Neural cell (in vitro differentiated cells): Measurements from ENCODE around the gene TCP10L. TPM values are rescaled to one million over a fixed set of nuclear protein-coding genes. Genes with fewer than 3 reads are reported as not detected.

ENCODE experiments used
- H2AFZ ChIP-seq: fragments of 200-600, 300-800 bp; sonication (generic), shearing (Covaris generic); 2 replicates; pipeline ENCODE4 v1.6.0; 2014; ENCODE audit warnings: low read depth, mild to moderate bottlenecking, antibody characterized with exemption, low read length, moderate library complexity
- H3F3A ChIP-seq: fragments of 200-600 bp; shearing (Covaris generic); 2 replicates; pipeline ENCODE4 v1.6.1; 2016; ENCODE audit warnings: mild to moderate bottlenecking, moderate library complexity, mixed read lengths, antibody characterized with exemption, low read length; ENCODE audit not compliant: insufficient read depth, poor library complexity, severe bottlenecking
- H3K27ac ChIP-seq: fragments of 200-600, 300-800 bp; sonication (generic), shearing (Covaris generic); 2 replicates; pipeline ENCODE4 v1.5.1; 2014; ENCODE audit warnings: mild to moderate bottlenecking, low read length, moderate library complexity
- H3K27me3 ChIP-seq: fragments of 300-800, 200-600 bp; sonication (generic), shearing (Covaris generic); 2 replicates; pipeline ENCODE4 v1.6.0; 2014; ENCODE audit warnings: mild to moderate bottlenecking, low read depth, low read length, moderate library complexity; ENCODE audit not compliant: insufficient read depth
- H3K36me3 ChIP-seq: fragments of 300-800, 200-600 bp; sonication (generic), shearing (Covaris generic); 2 replicates; pipeline ENCODE4 v1.5.1; 2014; ENCODE audit warnings: mild to moderate bottlenecking, antibody characterized with exemption, low read length, moderate library complexity; ENCODE audit not compliant: insufficient read depth
- H3K4me2 ChIP-seq: fragments of 300-800, 200-600 bp; sonication (generic), shearing (Covaris generic); 2 replicates; pipeline ENCODE4 v1.6.0; 2014; ENCODE audit warnings: mild to moderate bottlenecking, low read length
- H3K4me3 ChIP-seq: fragments of 300-800, 200-600 bp; sonication (generic), shearing (Covaris generic); 2 replicates; pipeline ENCODE4 v1.5.1; 2014; ENCODE audit warnings: mild to moderate bottlenecking, low read length, moderate library complexity
- H3K79me2 ChIP-seq: fragments of 200-600 bp; shearing (Covaris generic); replicated peaks from 2 replicates; pipeline ENCODE4 v1.6.0; 2014; ENCODE audit warnings: mild to moderate bottlenecking, low read length, moderate library complexity; ENCODE audit not compliant: insufficient read depth
- H3K9ac ChIP-seq: fragments of 300-800, 200-600 bp; sonication (generic), shearing (Covaris generic); 2 replicates; pipeline ENCODE4 v1.6.1; 2016; ENCODE audit warnings: mild to moderate bottlenecking, low read length, mixed read lengths
- H3K9me2 ChIP-seq: fragments of 200-600 bp; shearing (Covaris generic); 2 replicates; pipeline ENCODE4 v1.6.1; 2016; ENCODE audit warnings: mild to moderate bottlenecking, low read length, mixed read lengths; ENCODE audit not compliant: insufficient read depth
- H3K9me3 ChIP-seq: fragments of 200-600, 300-800 bp; sonication (generic), shearing (Covaris generic); 2 replicates; pipeline ENCODE4 v1.6.1; 2016; ENCODE audit warnings: mild to moderate bottlenecking, mixed run types, low read length, moderate library complexity, mixed read lengths
- H4K20me1 ChIP-seq: fragments of 200-600 bp; shearing (Covaris generic); 2 replicates; pipeline ENCODE4 v1.6.1; 2016; ENCODE audit warnings: mild to moderate bottlenecking, mixed run types; ENCODE audit not compliant: insufficient read depth
- CTCF ChIP-seq: fragments of 450-650 bp; IDR thresholded peaks from 2 replicates; pipeline ENCODE4 v1.5.1; 2014; ENCODE audit warnings: antibody characterized with exemption, mild to moderate bottlenecking, moderate library complexity; ENCODE audit not compliant: poor library complexity, severe bottlenecking
- EP300 ChIP-seq: fragments of 450-650 bp; conservative IDR thresholded peaks from 2 replicates; pipeline ENCODE4 v1.6.1; 2014; ENCODE audit warnings: antibody characterized with exemption, mild to moderate bottlenecking, moderate library complexity; ENCODE audit not compliant: poor library complexity, severe bottlenecking
- EZH2 ChIP-seq: fragments of 200-600, 300-800 bp; shearing (Covaris generic), sonication (generic); IDR thresholded peaks from 2 replicates; pipeline ENCODE4 v1.6.1; 2014; ENCODE audit warnings: antibody characterized with exemption, low read length, borderline replicate concordance, mild to moderate bottlenecking; ENCODE audit not compliant: insufficient read depth, poor library complexity, severe bottlenecking
- MXI1 ChIP-seq: fragments of 450-650 bp; conservative IDR thresholded peaks from 2 replicates; pipeline ENCODE4 v1.6.1; 2014; ENCODE audit warnings: antibody characterized with exemption, mild to moderate bottlenecking; ENCODE audit not compliant: poor library complexity, severe bottlenecking
- POLR2AphosphoS5 ChIP-seq: IDR thresholded peaks from 2 replicates; pipeline ENCODE4 v1.6.1; 2012
- RAD21 ChIP-seq: fragments of 450-650 bp; conservative IDR thresholded peaks from 2 replicates; pipeline ENCODE4 v1.6.1; 2014; ENCODE audit warnings: antibody characterized with exemption, mild to moderate bottlenecking, moderate library complexity
- REST ChIP-seq: IDR thresholded peaks from 2 replicates; pipeline ENCODE4 v1.6.1; 2012; ENCODE audit warnings: borderline replicate concordance
- SMC3 ChIP-seq: fragments of 450-650 bp; conservative IDR thresholded peaks from 2 replicates; pipeline ENCODE4 v1.6.1; 2014; ENCODE audit warnings: antibody characterized with exemption, mild to moderate bottlenecking, moderate library complexity; ENCODE audit not compliant: poor library complexity
- TAF1 ChIP-seq: IDR thresholded peaks from 2 replicates; pipeline ENCODE4 v1.6.1; 2012; ENCODE audit warnings: low read depth
- polyA plus RNA-seq: library from polyadenylated mRNA; depleted of rRNA; stranded (reverse); fragments of >200 nt; gene quantifications from 2 replicates; pipeline ENCODE4 v1.2.3, GENCODE V29; 2014

The TCP10L gene
- polyA plus RNA-seq, 1 donor from 2014 or later = 1.7 TPM

GRCh38 chr21:32581732-32582131, 3.6 kb downstream of the TCP10L start:
- Histone ChIP-seq H2AFZ (no peak overlapping the region), H3K9ac (no peak overlapping the region), H3K9me2 (no peaks in the 10 kb centered on the region), H3F3A (no peaks in the 10 kb centered on the region), H3K27ac (no peak overlapping the region), H3K9me3 (no peaks in the 10 kb centered on the region), H4K20me1 (no peaks in the 10 kb centered on the region), H3K36me3 (no peaks in the 10 kb centered on the region), H3K27me3 (no peaks in the 10 kb centered on the region), H3K79me2 (no peaks in the 10 kb centered on the region), H3K4me3 (no peak overlapping the region), H3K4me2 (no peak overlapping the region)
- no peak for TF ChIP-seq RAD21

- Histone ChIP-seq H3K36me3 (no peaks in the 10 kb centered on the region), H4K20me1 (no peaks in the 10 kb centered on the region), H3K9me2 (no peaks in the 10 kb centered on the region), H3K9ac (no peak overlapping the region), H2AFZ (no peak overlapping the region), H3K27me3 (no peaks in the 10 kb centered on the region), H3K27ac (no peak overlapping the region), H3F3A (no peaks in the 10 kb centered on the region), H3K4me2 (no peak overlapping the region), H3K79me2 (no peaks in the 10 kb centered on the region), H3K9me3 (no peaks in the 10 kb centered on the region), H3K4me3 (no peak overlapping the region)
- TF ChIP-seq REST (no peak), RAD21 (no peak)
Measured at GRCh38 chr21:32580949-32581348, 4.4 kb downstream of the TCP10L start.

- Histone ChIP-seq H3K27ac (no peak overlapping the region), H3K79me2 (no peaks in the 10 kb centered on the region), H3K9me2 (no peaks in the 10 kb centered on the region), H3K36me3 (no peaks in the 10 kb centered on the region), H2AFZ (no peak overlapping the region), H3F3A (no peaks in the 10 kb centered on the region), H3K4me3 (no peak overlapping the region), H4K20me1 (no peaks in the 10 kb centered on the region), H3K9me3 (no peaks in the 10 kb centered on the region), H3K27me3 (no peaks in the 10 kb centered on the region), H3K9ac (no peak overlapping the region), H3K4me2 (no peak overlapping the region)
- TF ChIP-seq TAF1 (no peak), SMC3 (no peak), POLR2AphosphoS5 (no peak), EZH2 (no peak), CTCF (no peak), REST (no peak), EP300 (no peak), MXI1 (no peak), RAD21 (no peak)
Measured at GRCh38 chr21:32578107-32578691, 7.1 kb downstream of the TCP10L start.
